Glomerular endothelial cell (primary cell): ENCODE data around the gene UNC5B. TPM values are rescaled to one million over a fixed set of nuclear protein-coding genes. Genes with fewer than 3 reads are reported as not detected.

Source experiments
- DNase-seq: peaks from one replicate; pipeline ENCODE4 v3.0.0-alpha.2; 2011; ENCODE audit warnings: low read depth, low spot score; ENCODE audit errors: extremely low read depth
- total RNA-seq: library from RNA; depleted of rRNA; stranded (reverse); fragments of >200 nt; gene quantifications from 2 replicates; pipeline ENCODE4 v1.2.3, GENCODE V29; 2015

UNC5B gene
- total RNA-seq, 1 donor from 2014 or later: 69.5 TPM

DNA sequence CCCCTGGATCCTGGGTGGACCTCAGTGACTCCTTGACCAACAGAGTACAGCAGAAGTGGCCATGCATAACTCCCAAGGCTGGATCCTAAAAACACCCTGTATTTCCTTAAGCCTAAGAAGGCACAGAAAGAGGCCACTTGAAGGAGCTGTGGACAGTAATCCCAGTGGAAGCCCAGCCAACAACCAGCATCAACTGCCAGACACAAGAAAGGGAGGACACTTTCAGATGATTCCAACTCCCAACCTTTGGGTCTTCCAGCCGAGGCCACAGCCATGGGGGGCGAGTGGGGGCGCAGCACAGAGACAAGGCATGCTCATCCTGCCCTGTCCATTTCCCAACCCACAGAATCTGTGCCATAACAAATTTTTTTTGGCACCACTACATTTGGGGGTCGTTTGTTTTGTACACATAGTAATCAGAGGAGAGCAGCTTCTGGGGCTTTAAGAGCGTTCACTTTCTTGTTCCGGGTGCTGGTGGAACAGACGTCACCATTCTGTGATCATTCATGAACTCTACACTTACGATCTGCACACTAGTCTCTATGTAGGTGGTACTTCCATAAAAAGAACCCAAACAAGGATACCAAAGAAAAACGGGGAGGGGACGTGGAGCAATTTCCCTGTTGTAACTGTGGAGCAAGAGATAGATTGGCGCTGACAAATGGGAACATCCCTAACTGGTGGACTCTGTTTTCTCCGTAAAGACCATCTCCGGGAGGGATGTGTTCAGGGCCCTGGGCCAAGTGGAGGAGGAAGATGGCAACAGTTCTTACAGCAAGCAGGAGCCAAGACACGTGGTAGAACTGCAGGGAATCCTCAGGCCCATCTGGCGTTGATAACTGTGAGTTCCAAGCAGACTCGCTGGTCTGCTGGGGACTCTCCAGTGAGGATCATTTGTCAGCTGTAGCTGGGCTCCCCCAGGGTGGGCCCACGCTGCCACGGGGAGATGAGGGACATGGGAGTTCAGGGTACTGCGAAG is 100.7 kb downstream of the UNC5B start:
- no peak for DNase-seq

DNA sequence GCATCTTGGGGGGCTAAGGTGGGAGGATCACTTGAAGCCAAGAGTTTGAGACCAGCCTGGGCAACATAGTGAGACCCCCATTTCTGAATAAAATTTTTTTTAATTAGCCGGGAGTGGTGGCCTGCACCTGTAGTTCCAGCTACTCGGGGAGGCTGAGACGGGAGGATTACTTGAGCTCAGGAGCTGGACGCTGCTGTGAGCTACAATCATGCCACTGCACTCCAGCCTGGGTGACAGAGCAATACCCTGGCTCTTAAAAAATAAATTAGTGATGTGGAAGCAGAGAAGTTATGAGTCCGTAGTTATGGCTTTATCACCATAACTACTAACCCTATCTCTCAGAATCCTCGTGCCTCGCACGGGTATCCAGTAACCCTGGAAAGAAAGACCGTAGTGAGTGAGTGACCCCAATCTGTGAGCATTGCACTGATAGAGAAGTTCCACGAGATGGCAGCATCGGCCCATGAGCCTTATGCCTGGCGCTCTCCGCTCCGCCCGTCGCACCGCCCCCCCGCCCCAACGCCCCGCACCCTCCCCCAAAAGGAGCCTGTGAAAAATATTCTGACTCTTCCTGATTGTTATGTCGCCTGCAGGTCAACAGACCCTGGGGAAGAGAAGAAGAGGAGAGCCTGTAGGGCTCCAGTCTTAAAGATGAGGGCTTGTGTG is 101.8 kb downstream of the UNC5B start:
- DNase-seq: no peak

DNA sequence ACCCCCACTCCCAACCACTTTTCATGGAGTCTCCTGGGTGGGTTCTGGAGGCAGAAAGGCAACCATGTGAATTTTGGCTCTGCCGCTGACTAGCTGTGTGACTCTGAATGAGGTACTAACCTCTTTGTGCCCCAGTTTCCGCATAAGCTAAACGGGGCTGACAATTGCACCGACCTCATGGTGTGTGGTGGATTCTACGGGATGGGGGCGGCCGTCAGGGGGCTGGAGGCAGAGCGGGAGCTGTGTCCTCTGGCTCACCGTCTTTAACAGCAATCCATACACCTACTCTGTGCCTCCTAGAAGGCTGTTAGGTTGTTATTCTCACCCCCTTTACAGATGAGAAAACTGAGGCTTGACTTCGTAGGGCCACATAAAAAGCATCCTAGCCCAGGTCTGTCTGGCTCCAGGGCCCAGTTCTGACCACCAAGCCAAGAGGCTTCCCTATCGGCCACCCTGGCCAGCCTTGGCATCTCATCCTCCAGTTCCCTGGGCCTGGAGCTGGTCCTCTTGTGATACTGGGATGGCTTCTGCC is 102.4 kb downstream of the UNC5B start:
- DNase-seq: no peak

DNA sequence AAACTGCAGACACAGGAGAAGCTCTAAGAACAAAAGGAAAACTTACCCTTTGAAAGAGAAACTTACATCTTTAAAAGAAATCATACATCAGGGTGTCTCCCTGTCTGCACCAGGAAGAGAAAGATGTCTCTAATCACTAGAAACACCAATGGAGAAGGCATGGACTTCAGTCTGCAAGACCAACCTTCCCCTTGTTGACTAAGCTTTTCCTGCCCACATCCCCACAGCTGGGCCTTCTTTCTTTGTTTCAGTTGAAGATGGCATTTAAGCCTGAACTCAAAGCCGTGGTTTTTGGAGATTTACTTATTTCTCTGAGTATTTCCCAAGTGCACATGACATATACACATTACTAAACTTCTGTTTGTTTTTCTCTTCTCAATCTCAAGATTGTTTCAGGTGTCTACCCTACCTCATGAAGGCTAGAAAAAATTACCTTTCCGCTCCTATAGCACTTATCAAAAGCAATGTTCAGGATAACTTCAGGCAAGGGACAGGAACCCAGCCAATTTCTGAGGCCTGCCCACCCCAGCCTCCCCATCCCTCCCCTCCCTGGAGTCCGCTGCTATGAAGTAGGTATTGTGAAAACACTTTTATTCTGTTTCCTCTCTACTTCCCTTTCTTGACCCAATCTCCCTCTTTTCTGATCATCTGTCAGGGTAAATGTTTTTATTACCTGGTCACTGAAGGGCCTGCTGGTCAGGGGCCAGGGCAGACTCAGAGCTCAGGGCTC is 103.9 kb downstream of the UNC5B start:
- no peak for DNase-seq

DNA sequence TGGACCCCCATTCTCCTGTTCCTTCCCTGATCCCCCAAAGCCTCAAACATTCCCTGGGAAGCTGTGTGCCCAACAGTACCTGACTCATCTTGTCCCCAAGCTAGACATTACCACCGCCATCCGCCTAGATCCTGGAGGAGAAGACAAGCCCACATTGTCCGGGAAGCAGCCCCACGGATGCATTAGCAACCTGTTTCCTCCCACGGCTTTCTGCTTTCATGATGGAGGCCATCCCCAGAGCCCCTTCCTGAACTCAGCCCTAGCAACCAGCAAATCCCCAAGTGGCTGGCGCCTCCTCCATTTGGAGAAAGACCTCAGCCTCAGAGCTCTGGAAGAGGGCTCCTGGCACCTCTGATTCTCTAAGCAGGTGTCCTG is 104.4 kb downstream of the UNC5B start:
- DNase-seq: no peak

DNA sequence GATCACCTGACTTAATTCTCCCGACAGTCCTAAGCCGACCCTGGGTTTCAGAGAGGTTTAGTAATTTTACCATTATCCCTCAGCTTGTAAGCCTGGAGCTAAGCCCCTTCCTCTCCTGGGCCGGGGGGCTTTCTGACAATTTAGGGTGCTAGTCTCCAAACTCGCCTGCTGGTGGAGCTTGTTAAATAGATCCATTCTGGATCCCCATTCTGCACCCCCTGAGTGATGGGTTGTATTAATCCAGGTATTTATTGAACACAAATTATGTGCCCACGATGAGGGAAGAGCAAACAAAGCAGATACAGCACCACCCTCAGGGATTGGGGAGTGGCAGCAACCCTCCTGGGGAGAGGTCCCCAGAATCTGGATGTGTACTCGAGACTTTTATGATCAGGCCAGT is 105.4 kb downstream of the UNC5B start:
- no peak for DNase-seq

DNA sequence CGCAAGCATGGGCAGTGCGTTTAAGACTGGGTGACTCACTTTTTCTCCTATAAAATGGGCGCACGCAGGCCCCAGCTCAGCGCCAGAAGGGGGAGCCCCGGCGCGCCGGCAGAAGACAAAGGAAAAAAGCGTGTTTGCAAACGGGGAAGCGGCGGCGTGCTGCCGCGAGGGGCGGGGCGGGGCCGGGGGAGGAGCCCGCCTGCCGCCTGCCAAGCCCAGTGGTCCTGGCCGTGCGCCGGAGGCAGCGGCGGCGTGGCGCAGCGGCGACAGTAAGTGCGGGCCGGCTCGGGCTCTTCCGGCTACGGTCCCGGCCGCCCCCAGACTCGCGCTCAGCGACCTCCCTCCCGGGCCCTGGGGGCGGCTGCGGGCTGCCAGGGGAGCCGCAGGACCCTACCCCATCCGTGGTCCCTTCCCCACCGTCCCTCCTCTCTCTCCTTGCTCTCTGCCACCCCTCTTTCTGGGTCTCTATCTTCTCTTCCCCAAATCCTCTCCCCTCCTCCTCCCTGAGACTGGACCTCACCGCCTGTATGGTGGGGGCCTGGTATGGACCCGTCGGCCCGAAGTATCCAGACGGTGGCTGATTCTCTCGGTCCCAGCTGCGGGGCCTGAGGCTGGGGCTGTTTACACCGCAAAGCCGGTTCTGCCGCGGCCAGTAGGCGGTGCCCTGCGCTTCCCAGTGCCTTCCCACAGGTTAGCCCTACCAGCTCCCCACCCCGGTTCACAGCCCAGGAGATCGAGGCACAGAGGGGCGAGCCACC is 106.9 kb downstream of the UNC5B start, which contains the start of gene SLC29A3:
Gene SLC29A3, plus strand, starts transcription at position 218 of the 758 bp plus-strand sequence. Its CDS starts 51 bp downstream, at position 269.
- DNase-seq: no peak

DNA sequence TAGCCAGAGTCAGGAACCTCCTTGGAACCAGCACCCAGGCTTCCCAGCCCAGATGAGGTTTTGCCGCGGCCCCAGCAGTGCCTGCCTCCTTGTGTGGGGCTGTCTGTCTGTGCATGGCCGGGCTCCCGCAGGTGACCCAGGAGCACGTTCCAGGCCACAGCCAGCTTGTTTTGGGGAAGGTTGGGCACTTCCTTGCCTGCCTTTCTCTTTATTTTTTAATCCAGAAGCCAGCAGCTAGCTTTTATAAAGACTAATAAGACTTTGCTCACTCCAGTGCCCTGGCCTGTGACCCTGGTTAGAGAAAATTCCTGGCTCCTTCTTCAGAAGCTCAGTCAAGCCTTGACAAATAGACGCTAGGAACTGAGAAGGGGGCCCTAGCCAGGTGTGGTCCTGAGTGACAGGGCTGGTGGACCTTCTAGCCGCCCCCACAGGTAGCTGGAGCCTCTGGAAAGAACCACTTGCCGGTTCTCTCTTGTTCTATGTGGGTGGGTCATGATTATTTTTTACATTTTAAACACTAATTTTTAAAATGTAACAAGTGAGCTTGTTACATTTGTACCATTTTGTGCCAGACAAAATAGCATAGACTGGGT is 107.5 kb downstream of the UNC5B start:
- no peak for DNase-seq

DNA sequence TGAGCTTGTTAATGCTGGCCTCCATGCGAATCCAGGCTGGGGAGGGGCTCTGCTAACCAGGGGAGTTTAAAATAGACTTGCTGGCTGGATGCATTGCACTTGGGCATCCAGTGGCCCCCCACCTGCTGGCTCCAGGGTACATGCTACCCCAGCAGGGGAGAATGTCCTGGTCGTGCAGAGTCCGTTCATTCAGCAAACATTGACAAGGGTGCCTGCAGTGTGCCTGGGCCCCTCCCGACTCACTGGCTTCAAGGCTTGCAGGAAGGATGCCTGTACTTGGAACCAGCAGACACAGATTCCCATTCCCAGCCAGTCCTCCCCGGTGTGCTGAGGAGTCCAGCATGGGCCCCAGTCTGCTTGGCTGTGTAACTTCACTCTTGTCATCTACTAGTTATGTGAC is 108.2 kb downstream of the UNC5B start:
- no peak for DNase-seq

DNA sequence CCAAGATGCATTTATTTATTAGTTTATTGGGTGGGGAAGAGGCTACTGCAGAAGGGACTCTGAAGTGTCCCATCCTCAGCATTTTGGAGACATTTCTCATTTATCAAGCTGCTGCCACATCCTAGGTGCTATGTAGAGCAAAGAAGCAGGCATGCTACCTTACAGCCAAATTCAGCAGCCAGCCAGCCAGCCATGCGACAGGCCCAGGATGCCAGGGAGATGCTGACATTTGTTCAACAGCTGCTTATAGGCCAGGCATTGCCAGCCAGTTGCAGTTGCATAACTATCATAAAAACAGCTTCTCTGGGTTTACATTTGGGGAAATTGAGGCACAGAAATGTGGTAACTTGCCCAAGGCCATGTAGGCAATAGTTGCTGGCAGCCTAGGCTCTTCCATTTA is 109.0 kb downstream of the UNC5B start:
- no peak for DNase-seq

DNA sequence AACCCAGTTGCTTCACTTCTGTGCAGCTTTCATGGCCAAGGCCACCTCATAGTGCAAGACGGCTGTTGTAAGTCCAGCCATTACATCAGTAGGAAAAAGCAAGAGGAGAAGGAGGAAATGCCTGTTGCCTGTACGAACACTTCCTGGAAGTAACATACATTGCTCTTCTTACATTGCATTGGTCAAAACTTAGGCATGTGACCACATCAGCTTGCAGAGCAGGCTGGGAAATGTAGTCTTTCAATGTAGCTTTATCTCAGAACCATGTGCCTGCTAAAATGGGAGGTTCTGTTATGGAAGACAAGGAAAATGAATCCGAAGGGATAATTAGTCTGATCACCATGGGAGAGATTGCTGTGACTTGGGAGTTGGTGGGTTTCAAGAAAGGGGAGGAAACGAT is 111.0 kb downstream of the UNC5B start:
- DNase-seq: no peak

DNA sequence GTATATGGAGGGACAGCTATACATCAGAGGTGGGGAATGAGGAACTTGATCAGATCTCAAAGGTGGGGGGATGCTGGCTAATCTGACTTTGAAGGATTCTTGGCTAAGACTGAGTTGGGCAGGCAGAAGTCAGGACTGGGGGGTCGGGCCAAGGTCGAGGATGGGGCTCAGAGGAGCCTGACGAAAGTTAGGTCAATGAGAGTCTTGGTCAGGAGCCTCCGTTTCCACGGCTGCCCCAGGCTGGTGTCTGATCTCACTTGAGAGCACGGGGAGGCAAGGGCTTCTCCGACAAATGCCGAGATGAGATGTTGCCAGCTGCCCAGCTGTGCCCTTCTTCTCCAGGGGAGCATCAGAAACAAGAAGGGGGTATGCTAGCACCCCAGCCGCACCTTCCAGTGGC is 112.4 kb downstream of the UNC5B start:
- DNase-seq: no peak

DNA sequence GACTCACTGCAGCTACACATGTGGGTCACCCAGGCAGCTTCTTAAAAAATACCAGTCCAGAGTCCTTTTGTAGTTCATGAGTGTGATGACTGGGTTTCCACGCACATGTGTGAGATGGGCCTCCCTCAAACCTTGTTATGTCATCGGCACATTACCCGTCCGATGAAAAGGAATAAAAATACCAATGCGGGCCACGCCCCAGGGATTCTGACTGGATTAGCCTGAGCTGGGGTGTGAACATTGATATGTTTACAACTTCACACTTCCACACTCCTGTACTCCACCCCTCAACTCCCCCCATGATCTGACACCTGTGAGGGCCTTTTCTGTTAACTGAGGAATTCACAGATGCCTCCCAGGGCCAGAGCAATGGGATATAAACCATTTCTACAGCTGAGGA is 112.9 kb downstream of the UNC5B start:
- DNase-seq: no peak

DNA sequence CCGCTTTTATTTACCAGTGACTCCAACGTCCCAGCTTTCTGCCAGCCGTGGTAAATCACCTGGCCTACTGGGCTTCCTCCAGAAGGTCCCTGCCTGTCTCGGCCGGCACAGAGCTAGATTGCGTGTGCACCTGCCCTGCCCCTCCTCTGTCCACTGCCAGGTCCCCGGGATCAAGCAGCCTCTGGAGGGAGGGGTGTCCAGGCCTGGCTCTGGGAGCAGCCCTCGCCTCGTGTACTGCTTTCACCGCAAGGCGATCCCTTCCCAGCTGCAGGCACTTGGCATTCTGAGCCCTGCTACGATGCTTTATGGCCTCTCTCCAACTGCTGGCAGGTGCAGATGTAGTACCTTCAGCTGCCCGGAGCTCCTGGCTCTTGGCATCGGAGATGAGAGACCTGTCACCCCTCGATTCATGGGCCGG is 114.1 kb downstream of the UNC5B start:
- DNase-seq: no peak

DNA sequence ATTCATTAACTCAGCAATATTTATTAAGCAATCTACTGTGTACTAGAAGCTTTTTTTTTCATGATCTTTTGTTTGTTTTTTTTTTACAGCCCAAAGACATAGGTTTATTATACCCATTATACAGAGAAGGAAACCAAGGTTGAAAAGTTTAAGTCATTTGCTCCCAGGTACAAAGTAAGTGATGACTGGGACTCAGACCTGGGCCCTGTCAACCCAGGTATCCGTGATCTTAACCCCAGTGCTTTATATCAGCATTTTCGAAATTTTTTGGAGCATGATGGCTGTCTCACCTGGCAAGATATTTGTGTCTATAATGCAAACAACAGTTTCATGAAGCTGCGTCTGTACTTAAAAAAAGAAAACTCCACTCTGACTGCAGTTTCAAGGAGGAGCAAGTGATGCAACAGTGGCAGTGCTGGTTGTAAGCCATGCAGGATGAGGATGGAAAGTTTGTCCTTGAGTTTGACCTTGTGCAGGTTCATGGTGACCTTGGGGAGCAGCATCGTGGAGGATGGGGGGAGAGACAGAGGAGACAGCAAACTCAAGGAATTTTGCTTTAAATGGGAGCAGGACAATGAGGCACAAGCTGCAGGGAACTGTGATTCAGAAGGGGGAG is 118.5 kb downstream of the UNC5B start:
- DNase-seq: no peak

DNA sequence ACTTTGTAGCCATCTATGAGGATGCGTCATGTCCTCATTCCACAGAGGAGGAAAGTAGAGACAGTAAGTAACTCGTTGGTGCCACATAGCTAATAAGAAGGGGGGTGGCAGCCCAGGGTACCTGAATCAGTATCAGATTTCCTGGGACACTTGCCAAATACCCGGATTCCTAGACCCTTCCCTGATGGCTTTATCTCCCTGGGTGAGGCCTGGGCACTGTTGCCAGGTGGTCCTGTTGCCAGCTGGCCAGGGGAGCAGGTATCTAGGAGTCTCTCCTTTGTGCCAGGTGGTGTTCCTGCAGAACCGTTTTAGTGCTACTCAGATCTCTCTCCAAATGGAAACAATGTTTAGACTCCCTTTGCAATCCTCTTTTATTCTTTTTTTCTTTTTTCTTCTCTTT is 119.4 kb downstream of the UNC5B start:
- DNase-seq: no peak

DNA sequence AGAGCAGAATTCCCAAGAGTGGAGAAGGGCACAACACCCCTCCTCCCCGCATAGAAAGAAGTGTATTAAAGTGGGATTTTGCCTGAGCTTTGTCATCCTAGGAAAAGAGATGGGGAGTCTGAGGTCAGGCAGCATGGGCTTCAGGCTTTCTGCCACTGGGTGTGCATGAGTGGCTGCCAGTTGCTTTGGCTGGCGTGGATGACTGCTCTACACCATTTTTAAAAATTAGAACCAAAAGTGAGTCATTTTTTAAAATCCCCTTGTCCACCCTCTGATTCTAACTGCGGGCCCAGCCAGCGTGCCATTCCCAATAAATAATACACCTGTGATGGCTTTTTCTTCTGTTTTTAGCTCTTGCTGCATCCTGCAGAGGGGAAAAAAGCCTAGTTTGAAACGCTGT is 120.1 kb downstream of the UNC5B start:
- DNase-seq: no peak

DNA sequence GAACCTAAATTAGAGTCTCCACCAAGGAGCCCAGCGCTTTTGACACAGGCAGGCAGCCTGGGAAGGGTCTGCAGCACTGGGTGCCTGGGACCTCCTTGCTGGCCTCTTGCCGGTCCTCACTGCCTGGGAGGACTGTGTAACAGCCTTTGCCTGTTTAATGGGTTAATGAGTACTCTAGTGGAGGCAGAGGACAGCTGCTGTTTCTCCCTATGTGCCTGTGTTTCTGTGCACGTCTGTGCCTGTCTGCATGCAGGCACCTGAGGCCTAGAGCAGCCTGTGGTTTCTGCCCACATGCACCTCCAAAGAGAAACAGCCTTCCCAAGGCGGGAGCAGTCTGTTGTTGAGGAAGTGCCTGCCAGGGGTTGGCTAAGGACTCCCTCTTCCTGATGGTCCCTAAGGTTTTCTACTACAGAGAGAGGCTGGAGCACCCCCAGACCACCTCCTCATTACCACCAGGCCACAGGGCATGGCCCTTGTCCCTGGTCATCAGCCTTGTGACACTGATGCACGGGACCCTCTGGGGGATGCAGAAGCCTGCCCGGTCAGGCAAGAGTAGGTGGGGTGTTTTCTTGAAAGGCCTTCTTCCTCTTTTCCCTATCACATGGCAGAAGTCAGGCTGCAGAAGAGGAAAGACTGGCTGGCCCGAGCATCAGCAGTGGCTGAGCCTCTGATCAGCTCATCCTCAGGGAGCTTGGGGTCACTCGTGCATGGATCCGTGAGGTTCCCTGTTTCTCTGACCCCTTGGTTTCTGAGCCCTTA is 120.9 kb downstream of the UNC5B start:
- DNase-seq: no peak
